ENCODE results near the gene MEN1. TPM values are rescaled to one million over a fixed set of nuclear protein-coding genes. Genes with fewer than 3 reads are reported as not detected.

Gene MEN1
- total RNA-seq, 1 experiment from 2014 or later = 46.1 TPM

DNA sequence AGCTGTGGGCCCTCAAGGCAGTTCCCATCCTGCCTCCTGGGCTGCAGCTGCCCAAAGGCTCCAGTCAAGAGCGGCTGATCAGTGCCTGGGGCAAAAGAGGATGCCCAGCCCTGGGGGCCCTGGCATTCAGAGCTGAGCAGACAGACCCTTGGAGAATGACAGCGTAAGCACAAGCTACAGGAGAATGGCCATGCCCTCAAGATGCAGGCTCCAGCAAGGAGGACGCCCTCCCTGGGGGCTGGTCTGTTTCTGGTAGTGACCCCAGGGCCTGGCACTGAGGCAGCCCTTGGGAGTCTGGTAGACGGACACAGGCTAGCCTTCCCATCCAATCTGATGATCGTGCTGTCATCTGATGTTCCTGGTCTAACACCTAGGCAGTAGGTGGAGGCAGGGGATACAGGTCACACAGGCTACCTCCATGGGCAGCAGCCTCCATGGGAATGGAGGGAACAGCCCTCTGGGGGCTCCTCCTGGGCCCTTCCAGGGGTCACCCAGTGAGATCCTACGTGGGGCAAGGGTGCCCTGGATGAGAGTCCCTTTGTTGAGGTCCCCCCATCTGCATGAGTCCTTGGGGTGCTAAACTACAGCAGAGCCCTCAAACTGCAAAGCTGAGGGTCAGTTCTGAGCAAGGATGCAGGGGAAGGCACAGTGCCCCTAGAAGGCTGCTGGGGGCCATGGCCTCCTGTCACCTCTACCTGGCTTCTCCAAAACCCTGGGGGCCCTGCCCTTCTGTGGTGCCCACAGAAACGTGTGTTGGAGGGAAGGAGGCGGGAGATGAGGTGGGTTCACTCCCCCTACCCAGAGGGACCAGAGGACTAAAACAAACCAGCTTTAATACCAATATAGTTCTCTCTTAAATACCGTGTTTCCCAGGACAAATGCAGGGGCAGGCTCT, 21.8 kb downstream of the MEN1 start:
- Histone ChIP-seq H2AFZ (ENCODE audit: low read length) (no peak overlapping the region), H3K9me3 (ENCODE audit: low read length) (no peaks in the 10 kb centered on the region), H3K9me2 (replicated peaks; ENCODE audit: low read length) (no peaks in the 10 kb centered on the region), H3K79me2 (ENCODE audit: low read length) (no peaks in the 10 kb centered on the region), H3K4me2 (ENCODE audit: low read length) (no peak overlapping the region), H3K4me3 (ENCODE audit: low read length) (no peak overlapping the region), H3K27ac (ENCODE audit: low read length) (no peak overlapping the region), H4K20me1 (ENCODE audit: low read length) (no peaks in the 10 kb centered on the region), H3K36me3 (ENCODE audit: low read depth, low read length) (no peaks in the 10 kb centered on the region; the same call in 1 of the 2 replicates), H3K9ac (ENCODE audit: low read length) (no peak overlapping the region), H3K27me3 (ENCODE audit: low read length) (no peaks in the 10 kb centered on the region), H3F3A (ENCODE audit: low read length, unreplicated experiment) (no peaks in the 10 kb centered on the region), H3K4me1 (ENCODE audit: insufficient read depth, low read length) (no peaks in the 10 kb centered on the region)
- no peak for TF ChIP-seq EZH2 (IDR thresholded peaks at IDR 0.05; ENCODE audit: low read length, unreplicated experiment)
- TF ChIP-seq EZH2phosphoT487 (IDR thresholded peaks at IDR 0.05; ENCODE audit: borderline replicate concordance, low read length) = no peak
- TF ChIP-seq, protein P1, sequence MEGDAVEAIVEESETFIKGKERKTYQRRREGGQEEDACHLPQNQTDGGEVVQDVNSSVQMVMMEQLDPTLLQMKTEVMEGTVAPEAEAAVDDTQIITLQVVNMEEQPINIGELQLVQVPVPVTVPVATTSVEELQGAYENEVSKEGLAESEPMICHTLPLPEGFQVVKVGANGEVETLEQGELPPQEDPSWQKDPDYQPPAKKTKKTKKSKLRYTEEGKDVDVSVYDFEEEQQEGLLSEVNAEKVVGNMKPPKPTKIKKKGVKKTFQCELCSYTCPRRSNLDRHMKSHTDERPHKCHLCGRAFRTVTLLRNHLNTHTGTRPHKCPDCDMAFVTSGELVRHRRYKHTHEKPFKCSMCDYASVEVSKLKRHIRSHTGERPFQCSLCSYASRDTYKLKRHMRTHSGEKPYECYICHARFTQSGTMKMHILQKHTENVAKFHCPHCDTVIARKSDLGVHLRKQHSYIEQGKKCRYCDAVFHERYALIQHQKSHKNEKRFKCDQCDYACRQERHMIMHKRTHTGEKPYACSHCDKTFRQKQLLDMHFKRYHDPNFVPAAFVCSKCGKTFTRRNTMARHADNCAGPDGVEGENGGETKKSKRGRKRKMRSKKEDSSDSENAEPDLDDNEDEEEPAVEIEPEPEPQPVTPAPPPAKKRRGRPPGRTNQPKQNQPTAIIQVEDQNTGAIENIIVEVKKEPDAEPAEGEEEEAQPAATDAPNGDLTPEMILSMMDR (conservative IDR thresholded peaks at IDR 0.05; ENCODE audit: low read depth, low read length) = no peak
- ChIA-PET POLR2A (ENCODE audit: unreplicated experiment) (no interaction called here), CTCF (interaction anchor here (0.6 to 1.0 kb wide), 6 partner anchors 10 to 323 kb away, joined by 3 to 5 read pairs (median 3); partner anchors contain the start of genes SF1 and TM7SF2)
- BruUV-seq (replicated peaks) = no TSS peak
- intact Hi-C loops (cut with micrococcal nuclease) = no loop called here
- ATAC-seq (no peak), DNase-seq (no peak)

DNA sequence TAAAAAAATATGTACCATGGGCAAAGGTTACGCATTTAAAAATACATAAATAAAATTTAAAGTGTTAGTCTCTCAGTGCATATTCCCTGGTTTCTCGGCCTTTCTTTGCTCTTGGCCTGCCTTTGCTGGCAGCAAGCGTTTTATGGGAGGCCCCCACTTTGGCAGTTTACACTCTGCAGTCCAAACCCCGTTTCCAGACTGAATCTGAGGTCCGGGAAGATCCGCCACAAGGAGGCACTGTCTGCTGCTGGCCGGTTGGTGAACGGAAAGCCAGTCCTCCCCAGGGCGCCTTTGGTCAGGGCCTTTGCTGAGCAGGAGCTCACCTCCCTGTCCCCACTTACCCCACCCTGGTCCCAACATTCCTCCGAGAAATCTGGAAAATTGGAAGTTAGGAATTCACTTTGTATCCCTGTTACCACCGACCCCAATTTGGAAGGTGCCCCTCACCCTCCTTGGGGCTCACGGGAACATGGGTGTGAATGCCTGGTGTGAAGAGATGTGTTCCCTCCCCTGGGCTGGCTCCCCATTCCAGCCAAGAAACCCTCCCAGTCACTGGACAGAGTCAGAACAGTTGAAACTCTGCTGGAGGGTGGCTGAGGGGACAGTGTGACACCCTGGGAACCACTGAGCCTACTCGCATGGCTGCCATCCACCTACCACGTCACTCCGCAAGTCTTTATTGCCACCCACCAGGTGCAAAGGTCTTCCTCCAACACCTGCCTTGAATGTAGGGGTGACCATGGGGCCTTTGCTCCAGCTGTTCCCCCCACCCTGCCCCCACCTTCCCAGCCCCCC, 22.6 kb downstream of the MEN1 start:
- Histone ChIP-seq H3K4me1 (ENCODE audit: insufficient read depth, low read length) (no peaks in the 10 kb centered on the region), H4K20me1 (ENCODE audit: low read length) (no peaks in the 10 kb centered on the region), H3K4me3 (ENCODE audit: low read length) (no peak overlapping the region), H3K27me3 (ENCODE audit: low read length) (no peaks in the 10 kb centered on the region), H3K36me3 (ENCODE audit: low read depth, low read length) (no peaks in the 10 kb centered on the region; the same call in 1 of the 2 replicates), H2AFZ (ENCODE audit: low read length) (no peak overlapping the region), H3K27ac (ENCODE audit: low read length) (no peak overlapping the region), H3F3A (ENCODE audit: low read length, unreplicated experiment) (no peaks in the 10 kb centered on the region), H3K9me2 (replicated peaks; ENCODE audit: low read length) (no peaks in the 10 kb centered on the region), H3K79me2 (ENCODE audit: low read length) (no peaks in the 10 kb centered on the region), H3K9ac (ENCODE audit: low read length) (no peak overlapping the region), H3K4me2 (ENCODE audit: low read length) (no peak overlapping the region), H3K9me3 (ENCODE audit: low read length) (no peaks in the 10 kb centered on the region)
- intact Hi-C loops (cut with micrococcal nuclease) = no loop called here
- no peak for TF ChIP-seq EZH2phosphoT487 (IDR thresholded peaks at IDR 0.05; ENCODE audit: borderline replicate concordance, low read length)
- TF ChIP-seq, protein P1 (conservative IDR thresholded peaks at IDR 0.05; ENCODE audit: low read depth, low read length) = peak; percentile 93
- ChIA-PET POLR2A (ENCODE audit: unreplicated experiment) (no interaction called here), CTCF (interaction anchor here (0.6 to 1.0 kb wide), 5 partner anchors 9 to 112 kb away, joined by 3 to 5 read pairs (median 3); partner anchors contain the start of gene SF1)
- DNase-seq (peak; percentile 64), ATAC-seq (peak; percentile 76)
- BruUV-seq (replicated peaks) = no TSS peak
